ENCODE results near the gene SMTN.
A peak's percentile ranks its signal among the peaks of the same experiment; 100 is the strongest.
"Not testable (repeated sequence)": the region's sequence is repeated elsewhere in the genome, so short reads cannot be mapped to it uniquely, and the experiment has no call there.

SMTN gene

GRCh38 chr22:31080848-31081649 lies at the start of gene SMTN:
SMTN (plus strand) TSS chr22:31081318; CDS start chr22:31083259, 1,941 bp downstream.
- DNase-seq, result peak; percentile 91 to 93

- no peak for DNase-seq
Observed at GRCh38 chr22:31036671-31037550, 44.2 kb upstream of the SMTN start.

GRCh38 chr22:31038686-31039085 lies 42.4 kb upstream of the SMTN start:
- DNase-seq, result no peak

GRCh38 chr22:31039393-31039792 lies 41.7 kb upstream of the SMTN start:
- DNase-seq, result no peak

DNA sequence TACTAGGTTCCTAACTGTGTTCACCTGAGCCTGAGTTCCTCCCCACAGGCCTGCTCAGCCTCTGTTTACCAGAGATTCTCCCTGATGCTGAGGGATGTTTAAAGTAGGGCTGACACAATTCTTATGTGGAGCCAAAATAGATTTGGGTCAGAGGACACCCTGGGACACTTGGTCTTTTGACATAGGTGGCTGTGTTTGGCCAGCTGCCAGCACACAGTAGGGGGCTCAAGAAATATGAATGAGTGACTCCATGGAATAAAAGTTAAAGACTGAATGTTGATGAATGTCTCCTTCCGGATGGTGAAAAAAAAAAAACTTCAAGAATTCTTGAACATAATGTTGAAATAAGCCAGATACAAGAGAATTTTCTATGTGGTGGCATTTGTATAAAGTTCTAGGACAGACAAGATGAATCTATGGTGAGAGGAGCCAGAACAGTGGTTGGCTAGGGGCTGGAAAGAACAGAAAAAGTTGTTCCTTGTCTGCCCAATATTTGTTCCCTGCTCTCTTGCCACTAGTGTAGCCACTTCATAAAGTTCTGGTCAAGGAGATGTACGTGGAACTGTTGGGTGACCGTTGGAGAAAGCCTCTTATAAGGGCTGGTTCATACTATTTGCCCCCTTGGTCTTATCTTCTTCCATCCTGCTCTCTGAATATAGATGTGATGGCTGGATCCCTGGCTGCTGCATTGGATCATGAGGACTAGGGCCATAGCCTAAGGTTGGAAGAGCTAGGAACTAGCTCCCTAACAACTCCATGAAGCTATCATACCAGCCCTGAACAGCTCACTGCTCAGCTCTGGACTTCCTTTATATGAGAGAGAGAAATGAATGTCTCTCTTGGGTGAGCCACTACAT lies 40.3 kb upstream of the SMTN start:
- no peak for DNase-seq

- no peak for DNase-seq
Observed at GRCh38 chr22:31044262-31044861, 36.8 kb upstream of the SMTN start.

DNA sequence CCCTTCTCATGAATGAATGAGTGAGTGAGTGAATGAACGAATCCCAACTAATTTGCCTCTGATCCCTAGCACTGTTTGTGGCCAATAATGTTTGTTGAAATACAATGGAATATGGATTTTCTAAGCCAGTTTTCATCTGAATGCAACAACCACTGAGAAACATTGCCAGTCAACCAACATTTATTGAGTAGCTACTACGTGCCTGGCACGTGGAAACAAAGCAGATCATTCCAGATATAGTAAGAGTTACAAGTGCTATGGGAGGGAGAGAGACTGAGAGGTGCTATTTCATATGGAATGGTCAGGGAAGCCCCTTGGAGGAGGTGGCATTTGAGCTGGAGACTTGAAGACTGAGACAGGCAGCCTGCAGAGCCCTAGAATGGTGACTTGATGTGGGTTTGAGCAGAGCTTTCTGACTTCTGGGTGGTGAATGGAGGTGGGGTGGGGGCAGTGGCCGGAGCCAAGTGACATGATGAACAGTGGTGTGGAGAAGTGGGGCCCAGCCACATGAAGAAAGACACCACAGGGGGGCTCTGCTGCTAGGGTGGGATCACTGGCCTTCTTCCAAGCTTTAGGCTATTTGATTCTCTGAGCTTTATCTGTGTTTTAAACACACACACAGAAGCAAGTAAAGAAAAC lies 35.1 kb upstream of the SMTN start:
- no peak for DNase-seq

DNA sequence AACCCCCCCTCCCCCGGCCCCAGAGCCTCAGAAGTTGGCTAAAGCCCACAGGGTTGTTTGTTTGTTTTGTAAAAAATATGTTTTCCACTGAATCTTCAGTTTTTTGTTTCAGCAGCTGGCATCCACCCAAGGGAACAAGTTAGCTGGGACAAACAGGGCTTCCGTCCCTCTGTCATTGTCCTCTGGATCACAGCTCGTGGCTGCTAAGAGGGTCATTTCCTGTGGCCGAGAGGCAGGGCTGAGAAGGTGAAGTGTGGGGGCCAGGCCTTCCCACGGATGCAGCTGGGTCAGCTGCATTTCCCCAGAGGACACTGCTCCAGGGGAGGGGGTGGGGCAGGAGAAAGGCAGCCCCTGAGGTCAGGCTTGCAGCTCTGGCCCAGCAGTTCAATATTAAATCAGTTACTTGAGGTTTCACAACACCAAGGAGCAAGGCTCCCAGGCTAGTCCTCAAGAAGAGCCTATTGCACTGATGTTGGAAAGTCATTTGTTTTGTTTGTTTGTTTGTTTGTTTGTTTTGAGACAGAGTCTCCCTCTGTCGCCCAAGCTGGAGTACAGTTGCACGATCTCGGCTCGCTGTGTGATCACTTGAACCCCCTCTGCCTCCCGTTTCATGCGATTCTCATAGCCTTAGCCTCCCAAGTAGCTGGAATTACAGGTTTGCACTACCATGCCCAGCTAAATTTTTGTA lies 34.4 kb upstream of the SMTN start:
- no peak for DNase-seq

DNA sequence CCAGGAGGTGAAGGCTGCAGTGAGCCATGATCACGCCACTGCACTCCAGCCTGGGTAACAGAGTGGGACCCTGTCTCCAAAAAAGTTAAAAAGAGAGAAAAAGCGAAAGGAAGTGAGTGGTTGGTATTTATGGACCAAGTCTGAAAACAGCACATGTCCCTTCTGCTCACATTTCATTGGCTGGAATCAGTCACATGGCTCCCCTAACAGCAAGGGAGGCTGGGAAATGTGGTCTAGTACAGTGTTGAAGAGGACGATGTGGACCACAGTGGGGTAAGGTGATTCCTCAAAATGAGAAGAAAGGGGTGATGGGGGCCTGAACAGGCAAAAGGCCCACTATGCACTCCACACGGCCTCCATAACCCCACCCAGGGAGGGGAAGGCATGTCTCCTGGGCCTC lies 32.5 kb upstream of the SMTN start:
- no peak for DNase-seq

DNA sequence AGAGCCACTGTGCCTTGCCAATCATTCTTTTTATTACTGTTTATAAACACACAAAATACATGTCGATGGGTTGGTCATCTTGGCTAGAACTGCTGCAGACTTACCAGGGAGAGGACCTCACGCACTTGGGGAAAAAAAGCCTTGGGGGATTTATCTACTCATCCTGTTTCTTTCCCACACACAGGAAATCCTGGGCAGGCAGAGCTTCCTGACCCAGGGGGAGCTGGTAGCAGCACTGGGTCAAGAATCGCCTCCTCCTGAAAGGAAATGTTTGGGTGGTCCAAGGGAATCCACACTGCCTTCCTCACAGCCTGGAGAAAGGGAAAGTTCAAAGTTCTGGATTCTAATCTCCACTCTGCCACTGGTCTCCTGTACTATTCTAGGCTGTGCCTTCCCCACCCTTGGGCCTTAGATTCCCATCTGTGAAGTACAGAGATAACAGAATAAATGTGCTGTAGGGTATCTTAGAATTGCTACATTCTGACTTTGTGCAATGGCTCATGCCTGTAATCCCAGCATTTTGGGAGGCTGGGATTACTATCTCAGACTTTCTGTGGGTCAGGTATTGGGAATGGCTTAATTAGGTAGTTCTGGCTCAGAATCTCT lies 31.2 kb upstream of the SMTN start:
- DNase-seq, result no peak

GRCh38 chr22:31055117-31055634 lies 25.9 kb upstream of the SMTN start:
- DNase-seq, result no peak

DNA sequence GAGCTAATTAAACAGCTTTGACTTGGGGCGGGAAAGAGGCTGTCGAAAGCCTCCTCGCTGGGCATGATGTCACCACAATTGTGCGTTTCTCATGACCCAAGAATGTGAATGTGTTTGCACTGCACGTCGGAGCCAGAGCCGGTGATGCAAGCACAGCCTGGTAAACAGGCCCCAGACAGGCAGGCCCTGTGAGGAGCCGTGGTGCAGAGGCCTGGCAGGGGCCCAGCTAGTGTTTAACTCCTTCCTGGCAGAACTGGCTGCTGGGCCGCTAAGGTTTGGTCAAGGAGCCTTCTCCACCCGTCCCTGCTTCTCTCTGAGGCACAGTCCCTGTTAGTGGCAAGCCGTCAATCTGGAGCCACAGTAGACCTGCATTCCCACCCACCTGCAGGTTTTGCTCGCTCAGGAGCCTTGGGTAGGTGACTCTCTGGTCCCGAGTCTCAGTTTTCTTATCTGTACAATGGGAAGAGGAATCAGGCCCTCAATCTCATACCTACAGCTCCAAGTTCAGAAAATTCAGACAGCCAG lies 25.4 kb upstream of the SMTN start:
- DNase-seq, result no peak

DNA sequence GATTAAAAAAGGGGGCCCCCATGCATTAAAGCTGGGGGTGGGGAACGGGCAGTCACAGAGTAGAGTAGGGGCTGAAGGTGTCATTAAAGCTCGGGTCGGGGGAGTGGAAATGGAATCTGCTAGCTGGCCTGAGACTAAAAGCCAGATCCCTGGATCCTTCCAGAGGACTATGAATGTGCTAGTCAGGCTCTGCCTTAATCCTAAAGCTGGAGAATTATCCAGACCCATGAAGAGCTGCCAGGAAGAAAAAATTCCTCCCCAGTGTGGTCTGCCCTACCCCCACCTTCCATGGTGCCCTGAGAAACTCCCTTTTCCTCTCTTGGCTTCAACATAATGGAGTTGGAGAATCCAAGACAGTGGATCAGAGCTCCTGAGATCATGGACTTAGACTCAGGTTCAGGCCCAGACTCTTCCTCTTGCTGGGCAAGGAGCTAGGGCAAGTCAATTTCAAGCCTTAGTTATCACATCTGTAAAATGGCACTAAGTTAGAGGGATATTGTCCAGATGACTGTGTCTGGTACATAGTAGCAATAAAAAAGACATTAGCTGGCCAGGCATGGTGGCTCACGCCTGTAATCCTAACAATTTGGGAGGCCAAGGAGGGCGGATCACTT lies 24.0 kb upstream of the SMTN start:
- DNase-seq, result no peak

DNA sequence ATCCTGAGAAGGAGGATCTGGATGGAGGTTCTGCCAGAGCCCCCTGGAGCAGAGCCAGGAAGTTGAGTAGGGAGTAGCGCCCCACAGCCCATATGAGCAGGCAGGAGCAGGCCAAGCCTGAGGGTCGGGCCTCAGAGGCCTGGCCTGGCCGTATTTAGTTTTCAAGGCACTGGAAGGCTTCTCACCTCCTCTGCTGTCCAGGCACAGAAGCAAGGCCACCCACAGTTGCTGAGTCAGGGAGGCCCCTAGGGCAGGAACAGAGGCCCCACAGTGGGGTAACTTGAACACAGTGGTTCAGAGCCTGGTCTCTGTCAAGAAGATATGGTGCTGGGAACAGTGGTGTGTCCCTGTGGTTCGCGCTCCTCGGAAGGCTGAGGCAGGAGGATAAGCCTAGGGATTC lies 21.5 kb upstream of the SMTN start:
- DNase-seq, result not testable (repeated sequence)

DNA sequence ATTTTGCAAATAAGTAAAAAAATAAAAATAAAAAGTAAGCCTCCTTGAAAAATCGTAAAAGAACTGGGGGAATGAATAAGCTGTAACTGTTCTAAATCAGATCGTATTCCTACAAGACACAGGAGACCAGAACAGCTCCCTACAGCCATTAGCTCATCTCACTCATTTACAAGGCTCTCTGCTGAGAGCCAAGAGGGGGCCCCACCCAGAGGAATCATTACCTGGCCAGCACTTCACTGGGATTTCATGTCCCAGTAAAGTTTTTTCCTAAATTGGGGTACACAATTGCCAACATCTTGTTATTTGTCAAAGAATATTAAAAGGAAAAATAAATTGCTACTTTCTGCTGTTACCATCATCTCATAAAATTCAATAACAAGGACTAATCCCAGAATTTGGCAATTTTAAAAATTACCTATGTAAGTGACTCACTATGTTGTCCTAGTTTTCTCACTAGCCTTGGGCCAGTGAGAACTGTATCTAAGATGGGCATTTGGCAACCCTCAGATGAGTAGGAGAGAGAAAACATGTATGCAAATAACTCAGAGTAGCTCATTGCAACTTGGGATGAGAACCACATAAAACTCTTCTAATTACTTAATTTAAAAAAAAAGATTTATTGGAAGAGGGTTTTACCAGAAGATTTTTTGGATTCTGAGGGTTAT lies 18.4 kb upstream of the SMTN start:
- DNase-seq, result no peak

- DNase-seq, result no peak
Observed at GRCh38 chr22:31064369-31064768, 16.7 kb upstream of the SMTN start.

- DNase-seq, result no peak
Observed at GRCh38 chr22:31068970-31069369, 12.1 kb upstream of the SMTN start.

GRCh38 chr22:31069691-31070314 lies 11.3 kb upstream of the SMTN start:
- DNase-seq, result not testable (repeated sequence)

DNA sequence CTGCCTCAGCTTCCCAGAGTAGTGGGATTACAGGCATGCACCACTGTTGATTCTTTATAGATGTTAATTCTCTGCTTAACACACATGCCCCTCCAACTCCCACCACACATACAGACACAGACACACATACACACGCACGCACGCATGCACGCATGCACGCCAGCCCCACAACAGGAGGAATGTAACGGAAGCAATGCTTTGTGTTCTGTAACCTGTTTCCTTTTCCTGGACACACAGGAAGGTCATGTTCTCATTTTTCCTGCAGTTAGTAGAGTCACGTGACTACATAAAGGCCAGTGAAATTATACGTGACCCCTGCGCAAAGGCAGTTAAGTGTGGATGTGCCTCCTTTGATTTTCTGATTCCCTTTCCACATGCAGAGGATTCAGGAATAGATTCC lies 8.0 kb upstream of the SMTN start:
- DNase-seq, result not testable (repeated sequence)
